AG04449 (cell line): ENCODE results near the gene PRKG1.
A peak's percentile ranks its signal among the peaks of the same experiment; 100 is the strongest.

Source experiments
- CTCF ChIA-PET: fragments of 350-600 bp; formaldehyde crosslinking; extraction: SDS; loops from one replicate; lab custom pipeline; 2021; ENCODE audit warnings: antibody characterized with exemption; lab: Yijun Ruan, JAX
- POLR2A ChIA-PET: fragments of 400-600, 350-600 bp; formaldehyde crosslinking; extraction: SDS; loops from one replicate; lab custom pipeline; 2020; ENCODE audit warnings: antibody characterized with exemption, inconsistent platforms; lab: Yijun Ruan, JAX
- DNase-seq: peaks from one replicate; pipeline ENCODE4 v3.0.0-alpha.2; 2010; ENCODE audit warnings: low read depth, low spot score
- H3K4me3 ChIP-seq: 2 replicates; pipeline ENCODE4 v1.5.1; 2011; ENCODE audit warnings: low read depth, mild to moderate bottlenecking, control low read depth, low read length
- CTCF ChIP-seq: IDR thresholded peaks from one replicate; pipeline ENCODE4 v1.5.1; 2011; ENCODE audit warnings: mild to moderate bottlenecking, moderate library complexity, low read length, control low read depth, inconsistent platforms; ENCODE audit not compliant: insufficient read depth; ENCODE audit errors: missing control alignments

The PRKG1 gene

GRCh38 chr10:51073453-51074237 lies 642 bp upstream of the PRKG1 start:
- peak overlapping the region; percentile 80 for H3K4me3 ChIP-seq
- DNase-seq, result no peak
- TF ChIP-seq CTCF, result no peak
- CTCF ChIA-PET, result interaction anchor here (0.7 to 3.0 kb wide), 10 partner anchors 10 to 1143 kb away, joined by 3 to 10 read pairs (median 4); no protein-coding TSS in a partner anchor
- POLR2A ChIA-PET, result interaction anchor here (0.6 to 1.4 kb wide), 3 partner anchors 131 to 430 kb away, joined by 3 to 4 read pairs (median 3); no protein-coding TSS in a partner anchor

GRCh38 chr10:51075043-51075872 lies 971 bp downstream of the PRKG1 start:
- H3K4me3 ChIP-seq, result peak overlapping the region; percentile 80
- ChIA-PET POLR2A (interaction anchor here (0.8 kb wide), 1 partner anchor 353 kb away, joined by 3 read pairs; no protein-coding TSS in a partner anchor), CTCF (interaction anchor here (0.9 to 3.0 kb wide), 7 partner anchors 8 to 1141 kb away, joined by 3 to 10 read pairs (median 4); no protein-coding TSS in a partner anchor)
- no peak for TF ChIP-seq CTCF
- no peak for DNase-seq

- no peak for TF ChIP-seq CTCF
- ChIA-PET CTCF (interaction anchor here (1.3 kb wide), 1 partner anchor 346 kb away, joined by 8 read pairs; no protein-coding TSS in a partner anchor), POLR2A (no interaction called here)
- no peak for DNase-seq
- H3K4me3 ChIP-seq, result peak overlapping the region; percentile 80
Observed at GRCh38 chr10:51075873-51076229, 1.6 kb downstream of the PRKG1 start.

- ChIA-PET CTCF (interaction anchor here (1.1 to 1.3 kb wide), 2 partner anchors 9 to 346 kb away, joined by 3 to 8 read pairs; no protein-coding TSS in a partner anchor), POLR2A (no interaction called here)
- no peak for TF ChIP-seq CTCF
- no peak for DNase-seq
- no peak overlapping the region for H3K4me3 ChIP-seq
Observed at GRCh38 chr10:51076299-51076841, 2.1 kb downstream of the PRKG1 start.

GRCh38 chr10:51077074-51077473 lies 2.8 kb downstream of the PRKG1 start:
- no peak overlapping the region for H3K4me3 ChIP-seq
- CTCF ChIA-PET, result interaction anchor here (1.1 to 1.3 kb wide), 2 partner anchors 8 to 345 kb away, joined by 3 to 8 read pairs; no protein-coding TSS in a partner anchor
- POLR2A ChIA-PET, result no interaction called here
- TF ChIP-seq CTCF, result no peak
- no peak for DNase-seq

GRCh38 chr10:51077507-51077906 lies 3.2 kb downstream of the PRKG1 start:
- no peak overlapping the region for H3K4me3 ChIP-seq
- ChIA-PET CTCF (no interaction called here), POLR2A (no interaction called here)
- no peak for TF ChIP-seq CTCF
- DNase-seq, result no peak
